ENCODE measurements around the gene ABHD14A. TPM values are rescaled to one million over a fixed set of nuclear protein-coding genes. Genes with fewer than 3 reads are reported as not detected.

ABHD14A gene
- 4.3 and 4.4 TPM in 2 replicates for total RNA-seq

GRCh38 chr3:51974963-51975851, at the start of gene ABHD14A:
Gene ABHD14A, plus strand, starts transcription at chr3:51975064. Its CDS starts 72 bp downstream, at chr3:51975136.

GRCh38 chr3:51941798-51942602, 32.9 kb upstream of the ABHD14A start, which contains the start of the genes PARP3 and RRP9:
Gene PARP3, plus strand, starts transcription at chr3:51942363. Its CDS starts 993 bp downstream, at chr3:51943356.
Gene RRP9, minus strand, starts transcription at chr3:51941904. Its CDS starts 37 bp downstream, at chr3:51941867.

GRCh38 chr3:51955175-51955892, 19.5 kb upstream of the ABHD14A start, which contains the start of gene GPR62:
Gene GPR62, plus strand, starts transcription at chr3:51955381. Its CDS starts 272 bp downstream, at chr3:51955653.

GRCh38 chr3:51967384-51968169, 7.3 kb upstream of the ABHD14A start, which contains the start of gene PCBP4:
Gene PCBP4, minus strand, starts transcription at chr3:51967454. Its CDS starts 6,214 bp downstream, at chr3:51961240.

GRCh38 chr3:51982838-51983577, 8.1 kb downstream of the ABHD14A start, which contains the start of gene ACY1:
Gene ACY1, plus strand, starts transcription at chr3:51983535. Its CDS starts 530 bp downstream, at chr3:51984065.

GRCh38 chr3:51995346-51996163, 20.7 kb downstream of the ABHD14A start, which contains the start of gene RPL29:
Gene RPL29, minus strand, starts transcription at chr3:51995895. Its CDS starts 434 bp downstream, at chr3:51995461.

Other genes starting within 250 kb of the ABHD14A start
- gene IQCF6, start 195.8 kb upstream of the ABHD14A start, total RNA-seq, result not detected in 2 replicates
- not detected in 2 replicates for gene IQCF2, start 113.4 kb upstream of the ABHD14A start, total RNA-seq
- gene IQCF5, start 99.5 kb upstream of the ABHD14A start, total RNA-seq, result not detected in 2 replicates
- gene IQCF1, start 71.7 kb upstream of the ABHD14A start, total RNA-seq, result not detected in 2 replicates
- gene RRP9, start 33.2 kb upstream of the ABHD14A start, total RNA-seq, result 18.8 and 26.5 TPM in 2 replicates
- gene PARP3, start 32.7 kb upstream of the ABHD14A start, total RNA-seq, result 12.3 and 15.5 TPM in 2 replicates
- gene GPR62, start 19.7 kb upstream of the ABHD14A start, total RNA-seq, result not detected in 2 replicates
- 20.2 and 45.4 TPM in 2 replicates for gene PCBP4, start 7.6 kb upstream of the ABHD14A start, total RNA-seq
- gene ABHD14B, start 1.0 kb upstream of the ABHD14A start, total RNA-seq, result 7.9 and 11.0 TPM in 2 replicates
- 13.0 and 15.2 TPM in 2 replicates for gene ACY1, start 8.5 kb downstream of the ABHD14A start, total RNA-seq
- 529 and 935 TPM in 2 replicates for gene RPL29, start 20.8 kb downstream of the ABHD14A start, total RNA-seq
- gene DUSP7, start 81.5 kb downstream of the ABHD14A start, total RNA-seq, result 7.0 TPM in 2 replicates
- gene POC1A, start 179.4 kb downstream of the ABHD14A start, total RNA-seq, result 10.5 and 11.4 TPM in 2 replicates
- gene ALAS1, start 223.1 kb downstream of the ABHD14A start, total RNA-seq, result 32.7 and 41.0 TPM in 2 replicates

Data from bladder microvascular endothelial cell (primary cell).